ENCODE results near the gene PTPN23.
"Not testable (repeated sequence)": the region's sequence is repeated elsewhere in the genome, so short reads cannot be mapped to it uniquely, and the experiment has no call there.

PTPN23 gene

DNA sequence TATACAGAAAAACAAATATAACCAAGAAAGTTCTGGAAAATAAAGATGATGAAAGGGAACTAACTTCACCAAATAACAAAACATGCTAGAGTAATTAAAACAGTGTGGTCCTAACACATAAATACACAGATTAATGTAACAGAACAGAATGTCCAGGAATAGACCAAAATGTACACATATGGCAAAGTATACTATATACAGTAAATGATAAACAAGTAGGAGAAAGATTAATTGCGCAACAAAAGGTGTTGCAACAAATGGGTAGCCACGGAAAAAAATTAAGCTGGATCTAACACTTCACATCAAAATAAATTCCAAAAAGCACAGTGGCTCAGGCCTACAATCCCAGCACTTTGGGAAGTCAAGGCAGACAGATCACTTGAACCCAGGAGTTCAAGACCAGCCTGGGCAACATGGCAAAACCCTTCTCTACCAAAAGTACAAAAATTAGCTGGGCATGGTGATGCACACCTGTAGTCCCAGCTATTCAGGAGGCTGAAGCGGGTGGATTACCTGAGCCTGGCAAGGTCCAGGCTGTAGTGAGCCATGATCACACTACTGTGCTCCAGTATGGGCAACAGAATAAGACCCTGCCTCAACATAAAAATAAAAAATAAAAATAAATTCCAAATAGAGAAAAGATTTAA lies 75.1 kb downstream of the PTPN23 start:
- no peak for DNase-seq

- DNase-seq = no peak
These were observed 76.2 kb downstream of the PTPN23 start for GRCh38 chr3:47456984-47457383.

- DNase-seq = not testable (repeated sequence)
These were observed 78.8 kb downstream of the PTPN23 start for GRCh38 chr3:47459534-47460085.

Measured in activated CD8-positive, alpha-beta memory T cell treated with anti-CD3 and anti-CD28 coated beads for 24 hours (primary cell).